Vagina (tissue), 2 donors: ENCODE data around the gene LAIR1. TPM values are rescaled to one million over a fixed set of nuclear protein-coding genes. Genes with fewer than 3 reads are reported as not detected.

ENCODE experiments used
- DNase-seq, 2 donors: peaks; one replicate each; pipeline ENCODE4 v3.0.0-alpha.2; 2017; ENCODE audit errors: extremely low spot score in 2 of 2
- H3K27ac ChIP-seq: fragments of 200-600 bp; sonication (generic); one replicate; pipeline ENCODE4 v1.5.1; 2019
- H3K27me3 ChIP-seq: fragments of 200-600 bp; sonication (generic); one replicate; pipeline ENCODE4 v1.5.1; 2019
- H3K36me3 ChIP-seq, 2 donors: fragments of 200-600 bp; sonication (generic); one replicate each; pipeline ENCODE4 v1.5.1; 2017 to 2019
- H3K4me1 ChIP-seq: fragments of 200-600 bp; sonication (generic); one replicate; pipeline ENCODE4 v1.5.1; 2019
- H3K4me3 ChIP-seq, 2 donors: fragments of 200-600 bp; sonication (generic); 1 replicate in 1 of 2; 2 replicates in 1 of 2; pipeline ENCODE4 v1.5.1; 2016 to 2019
- H3K9me3 ChIP-seq: fragments of 200-600 bp; sonication (generic); one replicate; pipeline ENCODE4 v1.5.1; 2019
- CTCF ChIP-seq, 3 experiments: fragments of 450-650 bp in 2 of 3; fragments of 200-600 bp in 1 of 3; sonication (generic) in 1 of 3; IDR thresholded peaks; one replicate each; pipeline ENCODE4 v1.5.1; 2017 to 2019; ENCODE audit warnings: antibody characterized with exemption in 3 of 3, mild to moderate bottlenecking in 2 of 3, moderate library complexity in 2 of 3
- POLR2A ChIP-seq, 2 donors: fragments of 450-650 bp; IDR thresholded peaks; one replicate each; pipeline ENCODE4 v1.6.1; 2017; ENCODE audit warnings: antibody characterized with exemption in 2 of 2, mild to moderate bottlenecking in 2 of 2, moderate library complexity in 2 of 2
- POLR2AphosphoS5 ChIP-seq, 2 donors: sonication (generic); formaldehyde crosslinking; IDR thresholded peaks; one replicate each; pipeline ENCODE4 v1.9.0; 2017; ENCODE audit warnings: antibody characterized with exemption in 2 of 2, mild to moderate bottlenecking in 2 of 2, low read depth in 1 of 2; ENCODE audit not compliant: insufficient read depth in 1 of 2
- intact Hi-C: fragments of 100-400 bp; cut with DNase I; formaldehyde crosslinking; loops from one replicate; pipeline ENCODE4 v1.15.1; 2023
- total RNA-seq: library from RNA; depleted of rRNA; stranded (reverse); fragments of >200 nt; gene quantifications from one replicate; pipeline ENCODE4 v1.2.3, GENCODE V29; 2016

The LAIR1 gene
- total RNA-seq, 1 donor from 2014 or later = 8.8 TPM

GRCh38 chr19:54312436-54313377 lies 52.0 kb downstream of the LAIR1 start, which contains the start of gene LILRA5:
LILRA5 (minus strand) TSS chr19:54313166; CDS start chr19:54313019, 147 bp downstream.
- H3K27me3 ChIP-seq = no peaks in the 10 kb centered on the region
- intact Hi-C loops = no loop called here

GRCh38 chr19:54312011-54312410 lies 52.7 kb downstream of the LAIR1 start:
- Histone ChIP-seq H3K36me3 (no peaks in the 10 kb centered on the region), H3K27me3 (no peaks in the 10 kb centered on the region), H3K9me3 (no peaks in the 10 kb centered on the region), H3K4me3 (no peak overlapping the region), H3K4me1 (no peaks in the 10 kb centered on the region), H3K27ac (no peak overlapping the region)
- intact Hi-C loops = no loop called here
- TF ChIP-seq POLR2A (IDR thresholded peaks at IDR 0.05) (no peak), POLR2AphosphoS5 (IDR thresholded peaks at IDR 0.05; ENCODE audit: insufficient read depth in 1 of 2, low read depth in 1 of 2) (no peak), CTCF (IDR thresholded peaks at IDR 0.05) (no peak)
- DNase-seq = no peak

More at GRCh38 chr19:54312436-54313377, 52.0 kb downstream of the LAIR1 start, which contains the start of gene LILRA5:
- Histone ChIP-seq H3K27ac (no peak within 1 kb of the TSS), H3K4me3 (no peak within 1 kb of the TSS), H3K36me3 (no peaks in the 10 kb centered on the region), H3K9me3 (no peaks in the 10 kb centered on the region), H3K4me1 (no peaks in the 10 kb centered on the region)
- no peak for DNase-seq
- TF ChIP-seq POLR2A (IDR thresholded peaks at IDR 0.05) (no peak), CTCF (IDR thresholded peaks at IDR 0.05) (no peak), POLR2AphosphoS5 (IDR thresholded peaks at IDR 0.05; ENCODE audit: insufficient read depth in 1 of 2, low read depth in 1 of 2) (no peak)

- no peak overlapping the region for H3K27ac ChIP-seq
- no peak overlapping the region for H3K4me3 ChIP-seq
- intact Hi-C loops = no loop called here
- no peak for DNase-seq
- H3K36me3 ChIP-seq = no peaks in the 10 kb centered on the region
- H3K27me3 ChIP-seq = no peaks in the 10 kb centered on the region
- TF ChIP-seq POLR2A (IDR thresholded peaks at IDR 0.05) (no peak), POLR2AphosphoS5 (IDR thresholded peaks at IDR 0.05; ENCODE audit: insufficient read depth in 1 of 2, low read depth in 1 of 2) (no peak), CTCF (IDR thresholded peaks at IDR 0.05) (no peak)
- no peaks in the 10 kb centered on the region for H3K4me1 ChIP-seq
- H3K9me3 ChIP-seq = no peaks in the 10 kb centered on the region
Measured at GRCh38 chr19:54311486-54311885, 53.2 kb downstream of the LAIR1 start.

GRCh38 chr19:54310543-54310942 lies 54.2 kb downstream of the LAIR1 start:
- TF ChIP-seq POLR2AphosphoS5 (IDR thresholded peaks at IDR 0.05; ENCODE audit: insufficient read depth in 1 of 2, low read depth in 1 of 2) = no peak
- no peak for TF ChIP-seq CTCF (IDR thresholded peaks at IDR 0.05)
- no peak for TF ChIP-seq POLR2A (IDR thresholded peaks at IDR 0.05)
- peak in 1 of 2 donors; percentile 64 for DNase-seq
- Histone ChIP-seq H3K9me3 (no peaks in the 10 kb centered on the region), H3K36me3 (no peaks in the 10 kb centered on the region), H3K27me3 (no peaks in the 10 kb centered on the region), H3K27ac (no peak overlapping the region), H3K4me1 (no peaks in the 10 kb centered on the region), H3K4me3 (no peak overlapping the region)
- intact Hi-C loops = no loop called here

GRCh38 chr19:54309811-54310210 lies 54.9 kb downstream of the LAIR1 start:
- Histone ChIP-seq H3K4me1 (no peaks in the 10 kb centered on the region), H3K36me3 (no peaks in the 10 kb centered on the region), H3K27me3 (no peaks in the 10 kb centered on the region), H3K4me3 (no peak overlapping the region), H3K27ac (no peak overlapping the region), H3K9me3 (no peaks in the 10 kb centered on the region)
- TF ChIP-seq POLR2AphosphoS5 (IDR thresholded peaks at IDR 0.05; ENCODE audit: insufficient read depth in 1 of 2, low read depth in 1 of 2) (no peak), POLR2A (IDR thresholded peaks at IDR 0.05) (no peak), CTCF (IDR thresholded peaks at IDR 0.05) (no peak)
- intact Hi-C loops = no loop called here
- no peak for DNase-seq
